ENCODE measurements around the gene RBMS1. TPM values are rescaled to one million over a fixed set of nuclear protein-coding genes. Genes with fewer than 3 reads are reported as not detected.

Gene RBMS1
- total RNA-seq, 1 experiment from 2014 or later: 77.5 TPM

- Mint-ChIP-seq H3K4me1 (peaks cover 5 to 9% of the 10 kb centered on the region in 2 experiments; a peak in 2 of 4 replicates), H3K36me3 (ENCODE audit: insufficient read depth in 1 of 3, low read depth in 3 of 3) (peaks cover 2 to 10% (median 8%) of the 10 kb centered on the region in 3 experiments; a peak in 5 of 7 replicates), H3K4me3 (no peak overlapping the region), H3K9me3 (no peaks in the 10 kb centered on the region), H3K27me3 (ENCODE audit: low read depth) (no peaks in the 10 kb centered on the region), H3K27ac (no peak overlapping the region)
- Histone ChIP-seq H3K4ac (ENCODE audit: low read depth, low read length) (no peak overlapping the region), H3K56ac (ENCODE audit: insufficient read length, low read depth, low read length) (no peak overlapping the region), H2AFZ (ENCODE audit: low read length) (no peak overlapping the region), H4K20me1 (ENCODE audit: control insufficient read depth, insufficient read depth, insufficient read length) (no peaks in the 10 kb centered on the region), H4K8ac (replicated peaks; ENCODE audit: insufficient read length, low read depth, low read length) (no peak overlapping the region), H3K27me3 (ENCODE audit: insufficient read depth, low read length) (no peaks in the 10 kb centered on the region), H2BK5ac (ENCODE audit: insufficient read length, low read length) (no peak overlapping the region), H2BK12ac (ENCODE audit: insufficient read length, low read depth, low read length) (no peak overlapping the region), H3K79me2 (ENCODE audit: insufficient read depth, low read length) (no peaks in the 10 kb centered on the region), H3T11ph (ENCODE audit: low read length) (no peak overlapping the region), H4K91ac (ENCODE audit: insufficient read length, low read depth, low read length) (no peak overlapping the region), H4K5ac (ENCODE audit: insufficient read length, low read depth, low read length) (no peak overlapping the region), H3K27ac (ENCODE audit: insufficient read length, low read depth, low read length) (no peak overlapping the region), H3K23ac (ENCODE audit: insufficient read length, low read depth, low read length) (no peak overlapping the region), H3K4me1 (ENCODE audit: insufficient read depth, low read length) (no peaks in the 10 kb centered on the region), H3K23me2 (ENCODE audit: insufficient read length, low read depth, low read length, poor library complexity, severe bottlenecking) (no peaks in the 10 kb centered on the region), H3K79me1 (ENCODE audit: insufficient read depth, low read depth, low read length, poor library complexity, severe bottlenecking) (no peaks in the 10 kb centered on the region), H3K18ac (ENCODE audit: insufficient read length, low read depth, low read length) (no peak overlapping the region), H2AK5ac (ENCODE audit: insufficient read length, low read length) (no peak overlapping the region), H2BK120ac (ENCODE audit: low read depth, low read length, poor library complexity, severe bottlenecking) (no peak overlapping the region), H3K9ac (ENCODE audit: extremely low read depth, insufficient read length, low read length) (no peak overlapping the region), H3K4me2 (ENCODE audit: insufficient read depth, insufficient read length, low read length) (no peak overlapping the region), H2BK15ac (ENCODE audit: low read depth, low read length) (no peak overlapping the region), H2BK20ac (ENCODE audit: low read depth, low read length, poor library complexity, severe bottlenecking) (no peak overlapping the region), H3K9me3 (ENCODE audit: control insufficient read depth, low read depth, low read length) (no peaks in the 10 kb centered on the region), H3K14ac (ENCODE audit: insufficient read depth, low read length) (no peak overlapping the region)
- WGBS (ENCODE audit: extremely low coverage, insufficient read length, low lambda C conversion rate): no CpG with 5 or more reads among the region's 3 CpGs
- no peak for TF ChIP-seq CTCF (conservative IDR thresholded peaks at IDR 0.05)
- no peak for DNase-seq
Measured at GRCh38 chr2:160290598-160290997, 203.0 kb downstream of the RBMS1 start.

Data from H9 (cell line).